Measurements from ENCODE around the gene GAS2L2. TPM values are rescaled to one million over a fixed set of nuclear protein-coding genes. Genes with fewer than 3 reads are reported as not detected.

The GAS2L2 gene
- total RNA-seq, 1 donor from 2014 or later: not detected

- Mint-ChIP-seq H3K27me3 (ENCODE audit: low read depth) (peaks cover 1% of the 10 kb centered on the region), H3K4me3 (ENCODE audit: unreplicated experiment) (no peak overlapping the region), H3K27ac (ENCODE audit: unreplicated experiment) (no peak overlapping the region), H3K9me3 (ENCODE audit: low read depth) (no peaks in the 10 kb centered on the region), H3K4me1 (ENCODE audit: low read depth) (peaks cover 64% of the 10 kb centered on the region), H3K36me3 (ENCODE audit: low read depth) (no peaks in the 10 kb centered on the region)
- no peak for DNase-seq (ENCODE audit: low spot score)
- TF ChIP-seq CTCF (IDR thresholded peaks at IDR 0.05): no peak
These were observed 43.9 kb upstream of the GAS2L2 start for GRCh38 chr17:35796942-35797341.

- peaks cover 1% of the 10 kb centered on the region for H3K27me3 Mint-ChIP-seq (ENCODE audit: low read depth)
- TF ChIP-seq CTCF (IDR thresholded peaks at IDR 0.05): no peak
- H3K4me3 Mint-ChIP-seq (ENCODE audit: unreplicated experiment): peak overlapping the region; percentile 64
- no peaks in the 10 kb centered on the region for H3K9me3 Mint-ChIP-seq (ENCODE audit: low read depth)
- no peak for DNase-seq (ENCODE audit: low spot score)
- H3K4me1 Mint-ChIP-seq (ENCODE audit: low read depth): peaks cover 59% of the 10 kb centered on the region
- peak overlapping the region; percentile 54 for H3K27ac Mint-ChIP-seq (ENCODE audit: unreplicated experiment)
- H3K36me3 Mint-ChIP-seq (ENCODE audit: low read depth): no peaks in the 10 kb centered on the region
These were observed 42.8 kb upstream of the GAS2L2 start for GRCh38 chr17:35795871-35796265.

GRCh38 chr17:35795007-35795870, 42.2 kb upstream of the GAS2L2 start, which contains the start of gene MMP28:
TSS of gene MMP28 (minus strand) at chr17:35795641. CDS start at chr17:35795377, 264 bp downstream.
- Mint-ChIP-seq H3K4me1 (ENCODE audit: low read depth) (peaks cover 55% of the 10 kb centered on the region), H3K27me3 (ENCODE audit: low read depth) (peaks cover 1% of the 10 kb centered on the region)
- DNase-seq (ENCODE audit: low spot score): no peak

GRCh38 chr17:35793257-35793656, 40.2 kb upstream of the GAS2L2 start:
- no peaks in the 10 kb centered on the region for H3K36me3 Mint-ChIP-seq (ENCODE audit: low read depth)
- no peak overlapping the region for H3K27ac Mint-ChIP-seq (ENCODE audit: unreplicated experiment)
- H3K4me1 Mint-ChIP-seq (ENCODE audit: low read depth): peaks cover 50% of the 10 kb centered on the region
- no peak overlapping the region for H3K4me3 Mint-ChIP-seq (ENCODE audit: unreplicated experiment)
- no peak for DNase-seq (ENCODE audit: low spot score)
- TF ChIP-seq CTCF (IDR thresholded peaks at IDR 0.05): no peak
- H3K27me3 Mint-ChIP-seq (ENCODE audit: low read depth): peaks cover 1% of the 10 kb centered on the region
- H3K9me3 Mint-ChIP-seq (ENCODE audit: low read depth): no peaks in the 10 kb centered on the region

More at GRCh38 chr17:35795007-35795870, 42.2 kb upstream of the GAS2L2 start, which contains the start of gene MMP28:
- Mint-ChIP-seq H3K36me3 (ENCODE audit: low read depth) (no peaks in the 10 kb centered on the region), H3K4me3 (ENCODE audit: unreplicated experiment) (peak within 1 kb of the TSS; percentile 70), H3K9me3 (ENCODE audit: low read depth) (no peaks in the 10 kb centered on the region), H3K27ac (ENCODE audit: unreplicated experiment) (peak within 1 kb of the TSS; percentile 54)
- peak; percentile 23 for TF ChIP-seq CTCF (IDR thresholded peaks at IDR 0.05)

- no peak overlapping the region for H3K4me3 Mint-ChIP-seq (ENCODE audit: unreplicated experiment)
- DNase-seq (ENCODE audit: low spot score): no peak
- peaks cover 1% of the 10 kb centered on the region for H3K27me3 Mint-ChIP-seq (ENCODE audit: low read depth)
- H3K9me3 Mint-ChIP-seq (ENCODE audit: low read depth): no peaks in the 10 kb centered on the region
- no peaks in the 10 kb centered on the region for H3K36me3 Mint-ChIP-seq (ENCODE audit: low read depth)
- no peak for TF ChIP-seq CTCF (IDR thresholded peaks at IDR 0.05)
- peaks cover 58% of the 10 kb centered on the region for H3K4me1 Mint-ChIP-seq (ENCODE audit: low read depth)
- no peak overlapping the region for H3K27ac Mint-ChIP-seq (ENCODE audit: unreplicated experiment)
These were observed 38.8 kb upstream of the GAS2L2 start for GRCh38 chr17:35791681-35792350.

Measured in chondrocyte (in vitro differentiated cells).